ENCODE data around the gene EYA3.

EYA3 gene

DNA sequence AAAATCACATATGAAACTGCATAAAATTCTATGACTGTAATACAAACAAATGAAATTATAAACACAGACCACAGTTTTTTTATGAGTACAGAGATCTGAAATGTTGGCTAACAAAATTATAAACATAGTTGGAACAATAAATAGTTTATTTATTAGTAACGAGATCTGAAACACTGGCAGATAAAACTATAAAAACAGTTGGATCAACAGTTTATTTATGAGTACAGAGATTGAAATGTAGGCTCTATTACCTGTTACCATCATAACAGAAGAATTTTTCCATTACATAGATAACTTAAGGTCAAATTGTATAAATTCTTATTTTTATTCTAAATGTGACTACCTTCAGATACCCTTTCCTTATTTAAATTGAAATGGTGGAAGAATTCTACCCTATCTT is 14.5 kb downstream of the EYA3 start:
- DNase-seq (ENCODE audit: low read depth): no peak
- H3K4me3 ChIP-seq (ENCODE audit: control insufficient read depth, low read depth, low read length): no peak overlapping the region
- TF ChIP-seq, protein P1, sequence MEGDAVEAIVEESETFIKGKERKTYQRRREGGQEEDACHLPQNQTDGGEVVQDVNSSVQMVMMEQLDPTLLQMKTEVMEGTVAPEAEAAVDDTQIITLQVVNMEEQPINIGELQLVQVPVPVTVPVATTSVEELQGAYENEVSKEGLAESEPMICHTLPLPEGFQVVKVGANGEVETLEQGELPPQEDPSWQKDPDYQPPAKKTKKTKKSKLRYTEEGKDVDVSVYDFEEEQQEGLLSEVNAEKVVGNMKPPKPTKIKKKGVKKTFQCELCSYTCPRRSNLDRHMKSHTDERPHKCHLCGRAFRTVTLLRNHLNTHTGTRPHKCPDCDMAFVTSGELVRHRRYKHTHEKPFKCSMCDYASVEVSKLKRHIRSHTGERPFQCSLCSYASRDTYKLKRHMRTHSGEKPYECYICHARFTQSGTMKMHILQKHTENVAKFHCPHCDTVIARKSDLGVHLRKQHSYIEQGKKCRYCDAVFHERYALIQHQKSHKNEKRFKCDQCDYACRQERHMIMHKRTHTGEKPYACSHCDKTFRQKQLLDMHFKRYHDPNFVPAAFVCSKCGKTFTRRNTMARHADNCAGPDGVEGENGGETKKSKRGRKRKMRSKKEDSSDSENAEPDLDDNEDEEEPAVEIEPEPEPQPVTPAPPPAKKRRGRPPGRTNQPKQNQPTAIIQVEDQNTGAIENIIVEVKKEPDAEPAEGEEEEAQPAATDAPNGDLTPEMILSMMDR (conservative IDR thresholded peaks at IDR 0.05; ENCODE audit: control insufficient read depth, insufficient read depth, low read depth, low read length): no peak

DNA sequence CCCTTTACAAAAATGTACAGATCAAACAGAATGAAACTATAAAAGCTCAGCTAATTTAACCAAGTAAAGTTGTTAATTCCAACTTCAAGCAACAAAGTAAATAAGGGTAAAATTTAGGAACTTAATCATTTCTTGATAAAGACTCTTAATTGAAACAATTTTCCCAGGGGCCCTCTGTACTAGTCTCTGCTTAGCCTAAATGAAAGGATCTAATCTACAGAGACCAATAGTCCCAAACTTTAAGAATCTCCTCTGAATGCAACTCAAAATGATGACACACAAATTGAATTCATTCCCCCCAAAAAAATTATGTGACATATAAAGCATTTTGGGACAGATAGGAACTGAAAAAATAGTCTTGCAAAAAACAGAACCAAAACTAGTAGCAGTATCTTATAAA is 16.6 kb downstream of the EYA3 start:
- H3K4me3 ChIP-seq (ENCODE audit: control insufficient read depth, low read depth, low read length): no peak overlapping the region
- no peak for DNase-seq (ENCODE audit: low read depth)
- TF ChIP-seq, protein P1 (conservative IDR thresholded peaks at IDR 0.05; ENCODE audit: control insufficient read depth, insufficient read depth, low read depth, low read length): no peak

DNA sequence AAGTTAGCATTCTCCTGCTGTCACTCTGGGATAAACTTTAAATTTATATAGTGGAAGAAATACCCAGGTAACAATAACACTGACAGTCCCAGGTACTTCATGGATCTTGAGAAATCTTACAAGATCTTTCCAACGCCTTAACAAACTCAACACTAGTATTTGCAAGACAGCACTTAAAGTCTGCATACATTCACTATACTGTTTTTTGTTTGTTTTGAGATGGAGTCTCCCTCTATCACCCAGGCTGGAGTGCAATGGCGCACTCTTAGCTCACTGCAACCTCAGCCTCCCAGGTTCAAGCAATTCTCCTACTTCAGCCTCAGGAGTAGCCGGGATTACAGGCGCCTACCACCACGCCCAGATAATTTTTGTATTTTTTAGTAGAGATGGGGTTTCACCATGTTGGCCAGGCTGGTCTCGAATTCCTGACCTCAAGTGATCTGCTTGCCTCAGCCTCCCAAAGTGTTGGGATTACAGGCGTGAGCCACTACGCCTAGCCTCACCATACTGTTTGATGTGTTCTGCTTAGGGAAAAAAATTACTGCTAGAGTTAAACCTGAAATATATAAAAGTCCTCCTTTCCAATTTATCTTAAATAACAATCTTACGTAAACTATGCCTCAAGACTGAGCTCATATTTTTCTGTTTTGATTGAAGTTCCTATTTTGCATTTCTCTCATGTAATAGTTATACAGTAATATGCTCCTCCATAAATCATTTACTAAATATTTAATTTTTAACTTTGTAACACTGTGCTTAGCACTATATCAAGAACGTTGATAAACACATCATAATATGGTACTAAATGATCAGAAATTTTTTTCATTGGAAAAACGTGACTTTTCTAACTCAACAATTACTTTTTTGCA is 17.5 kb downstream of the EYA3 start:
- DNase-seq (ENCODE audit: low read depth): no peak
- no peak overlapping the region for H3K4me3 ChIP-seq (ENCODE audit: control insufficient read depth, low read depth, low read length)
- TF ChIP-seq, protein P1 (conservative IDR thresholded peaks at IDR 0.05; ENCODE audit: control insufficient read depth, insufficient read depth, low read depth, low read length): no peak

DNA sequence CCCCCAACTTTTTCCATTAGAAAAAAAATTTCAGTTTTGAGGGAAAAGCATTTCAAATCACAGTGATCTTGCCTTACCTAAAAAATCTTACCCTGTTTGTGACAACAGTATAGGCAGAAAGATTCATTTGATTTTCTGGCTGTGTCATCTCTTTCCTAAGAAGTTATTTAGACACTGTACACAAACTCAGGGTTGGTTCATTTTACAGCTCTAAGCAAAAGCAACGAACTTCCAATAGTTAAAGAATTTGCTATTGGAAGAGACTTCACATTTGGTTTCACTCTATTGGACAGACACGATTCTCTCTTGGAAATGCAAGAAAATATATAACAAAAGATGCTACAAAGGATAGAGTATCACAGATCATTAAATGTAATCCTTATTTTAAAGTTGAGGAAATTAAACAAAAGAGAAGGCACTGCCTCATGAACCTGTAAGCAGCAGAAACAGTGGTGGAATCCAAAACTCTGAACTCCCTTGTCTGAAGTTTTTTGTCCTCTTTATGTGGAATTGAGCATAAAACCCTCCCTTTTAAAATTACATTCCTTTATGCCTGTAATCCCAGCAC is 20.8 kb downstream of the EYA3 start:
- H3K4me3 ChIP-seq (ENCODE audit: control insufficient read depth, low read depth, low read length): no peak overlapping the region
- peak; percentile 22 for DNase-seq (ENCODE audit: low read depth)
- TF ChIP-seq, protein P1 (conservative IDR thresholded peaks at IDR 0.05; ENCODE audit: control insufficient read depth, insufficient read depth, low read depth, low read length): no peak

DNA sequence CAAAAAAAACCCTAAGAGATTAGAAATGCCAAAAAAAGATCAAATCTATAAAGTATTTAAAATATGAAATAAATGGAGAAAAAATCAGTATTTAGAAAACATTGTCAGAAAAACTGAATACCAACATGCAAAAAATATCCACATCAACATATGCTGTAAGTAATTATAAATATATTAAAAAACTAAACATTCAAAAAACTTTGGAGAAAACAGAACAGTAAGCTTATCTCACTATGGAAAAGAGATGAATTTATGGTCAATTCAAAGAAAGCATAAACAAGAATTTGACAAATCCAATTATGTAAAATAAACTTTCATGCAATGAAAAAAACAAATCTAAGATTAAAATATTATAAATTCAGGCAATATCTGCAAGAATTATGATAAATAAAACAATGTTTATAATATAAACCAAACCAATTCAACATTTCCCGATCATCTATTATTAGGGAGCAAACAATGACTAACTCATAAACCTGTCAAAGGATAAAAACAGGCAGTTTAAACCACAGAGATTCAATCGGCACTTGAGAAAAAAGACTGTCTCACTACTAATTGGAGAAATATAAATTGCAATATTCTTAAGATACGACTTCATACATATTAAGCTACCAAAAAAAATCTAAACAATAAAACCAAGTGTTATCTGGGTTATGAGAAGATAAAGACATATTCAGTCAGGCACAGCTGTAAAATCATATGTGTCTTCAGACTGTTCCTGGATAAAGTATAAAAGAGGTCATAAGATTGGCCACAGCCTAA is 21.8 kb downstream of the EYA3 start:
- DNase-seq (ENCODE audit: low read depth): no peak
- TF ChIP-seq, protein P1 (conservative IDR thresholded peaks at IDR 0.05; ENCODE audit: control insufficient read depth, insufficient read depth, low read depth, low read length): no peak
- no peak overlapping the region for H3K4me3 ChIP-seq (ENCODE audit: control insufficient read depth, low read depth, low read length)

DNA sequence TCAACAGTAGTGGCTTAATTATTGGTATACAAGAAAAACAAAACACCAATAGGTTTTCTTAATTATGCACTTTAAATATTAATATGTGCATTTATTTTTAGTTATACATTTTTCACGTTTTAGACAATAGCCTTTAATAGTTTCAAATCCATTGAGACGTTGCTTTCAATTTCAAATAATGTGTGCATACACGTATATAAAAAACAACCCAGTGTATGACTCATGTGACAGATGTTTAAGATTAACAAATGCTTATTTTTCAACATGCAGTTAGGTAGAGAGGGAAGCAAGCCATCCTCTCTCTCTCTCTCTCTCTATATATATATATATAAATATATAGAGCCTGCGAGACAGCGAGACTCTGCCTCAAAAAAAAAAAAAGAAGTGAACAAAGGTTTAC is 24.3 kb downstream of the EYA3 start:
- DNase-seq (ENCODE audit: low read depth): peak; percentile 76
- TF ChIP-seq, protein P1 (conservative IDR thresholded peaks at IDR 0.05; ENCODE audit: control insufficient read depth, insufficient read depth, low read depth, low read length): no peak

More for the DNA sequence above, 24.3 kb downstream of the EYA3 start:
- no peak overlapping the region for H3K4me3 ChIP-seq (ENCODE audit: control insufficient read depth, low read depth, low read length)

Data from fibroblast of mammary gland (primary cell).